Activated T-helper 17 cell treated with anti-CD3 and anti-CD28 coated beads, Interleukin-2, amount 50 U/mL, for 72 hours (primary cell): ENCODE results near the gene WDR33. TPM values are rescaled to one million over a fixed set of nuclear protein-coding genes. Genes with fewer than 3 reads are reported as not detected.

ENCODE experiments used
- ATAC-seq: fragments of 150-1000 bp; cut with Tn5 transposase; replicated peaks from 2 replicates; pipeline ENCODE4 v1.10.0; 2021; ENCODE audit warnings: mild to moderate bottlenecking, moderate library complexity
- H3K27ac Mint-ChIP-seq: one replicate; pipeline ENCODE4 v1.8.0; 2022; ENCODE audit warnings: mixed read lengths
- H3K27me3 Mint-ChIP-seq: one replicate; pipeline ENCODE4 v1.8.0; 2022; ENCODE audit warnings: mixed read lengths
- H3K36me3 Mint-ChIP-seq: one replicate; pipeline ENCODE4 v1.8.0; 2022; ENCODE audit warnings: low read depth, mild to moderate bottlenecking, mixed read lengths
- H3K4me1 Mint-ChIP-seq: one replicate; pipeline ENCODE4 v1.8.0; 2022; ENCODE audit warnings: mixed read lengths
- H3K4me3 Mint-ChIP-seq: one replicate; pipeline ENCODE4 v1.8.0; 2022; ENCODE audit warnings: mild to moderate bottlenecking, mixed read lengths
- H3K9me3 Mint-ChIP-seq: one replicate; pipeline ENCODE4 v1.8.0; 2022; ENCODE audit warnings: mixed read lengths
- total RNA-seq, 2 donors: library from RNA; stranded (reverse); gene quantifications; one replicate each; pipeline ENCODE4 v1.2.3, GENCODE V29; 2022

Gene WDR33
- total RNA-seq, 2 donors from 2014 or later: 72.6 to 80.3 TPM

- ATAC-seq: no peak
- no peaks in the 10 kb centered on the region for H3K27me3 Mint-ChIP-seq
- H3K9me3 Mint-ChIP-seq: no peaks in the 10 kb centered on the region
Observed at GRCh38 chr2:127653421-127654083, 157.4 kb downstream of the WDR33 start.

GRCh38 chr2:127652786-127653357, 158.1 kb downstream of the WDR33 start:
- Mint-ChIP-seq H3K27ac (no peak overlapping the region), H3K36me3 (no peaks in the 10 kb centered on the region)

More at GRCh38 chr2:127653421-127654083, 157.4 kb downstream of the WDR33 start:
- H3K4me1 Mint-ChIP-seq: peaks cover 4% of the 10 kb centered on the region
- H3K36me3 Mint-ChIP-seq: no peaks in the 10 kb centered on the region
- no peak overlapping the region for H3K4me3 Mint-ChIP-seq
- no peak overlapping the region for H3K27ac Mint-ChIP-seq

DNA sequence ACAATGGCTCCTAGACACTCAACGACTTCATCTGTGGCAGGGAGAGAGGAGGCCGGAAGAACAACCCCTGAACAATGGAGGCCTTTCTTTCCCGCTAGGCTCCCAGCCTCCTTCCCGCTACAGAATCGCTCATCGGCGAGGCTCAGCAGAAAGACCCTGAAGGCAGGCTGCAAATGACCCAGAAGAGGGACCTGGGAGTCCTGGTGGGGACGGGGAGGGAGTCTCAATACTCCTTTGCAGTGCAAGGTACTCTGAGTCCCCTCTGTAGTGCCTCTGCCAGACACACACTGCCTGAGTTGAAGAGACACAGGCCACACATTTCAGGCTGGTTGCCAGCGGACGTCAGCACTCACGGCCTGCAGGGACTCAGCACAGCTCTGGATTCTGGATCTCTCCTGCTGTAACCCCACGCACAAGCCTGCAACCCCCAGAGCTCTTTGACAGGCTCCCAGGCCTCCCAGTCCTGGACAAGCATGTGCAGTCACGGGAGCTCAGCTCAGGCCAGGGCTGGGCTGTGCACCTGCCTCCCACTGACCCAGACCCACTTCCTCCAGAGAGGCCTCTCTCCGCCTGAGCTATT, 158.9 kb downstream of the WDR33 start:
- ATAC-seq: no peak
- Mint-ChIP-seq H3K27me3 (no peaks in the 10 kb centered on the region), H3K36me3 (no peaks in the 10 kb centered on the region), H3K4me3 (no peak overlapping the region), H3K27ac (no peak overlapping the region), H3K9me3 (no peaks in the 10 kb centered on the region), H3K4me1 (peaks cover 4% of the 10 kb centered on the region)

More at GRCh38 chr2:127652786-127653357, 158.1 kb downstream of the WDR33 start:
- H3K9me3 Mint-ChIP-seq: no peaks in the 10 kb centered on the region
- no peaks in the 10 kb centered on the region for H3K27me3 Mint-ChIP-seq
- ATAC-seq: no peak
- peaks cover 4% of the 10 kb centered on the region for H3K4me1 Mint-ChIP-seq
- H3K4me3 Mint-ChIP-seq: no peak overlapping the region

DNA sequence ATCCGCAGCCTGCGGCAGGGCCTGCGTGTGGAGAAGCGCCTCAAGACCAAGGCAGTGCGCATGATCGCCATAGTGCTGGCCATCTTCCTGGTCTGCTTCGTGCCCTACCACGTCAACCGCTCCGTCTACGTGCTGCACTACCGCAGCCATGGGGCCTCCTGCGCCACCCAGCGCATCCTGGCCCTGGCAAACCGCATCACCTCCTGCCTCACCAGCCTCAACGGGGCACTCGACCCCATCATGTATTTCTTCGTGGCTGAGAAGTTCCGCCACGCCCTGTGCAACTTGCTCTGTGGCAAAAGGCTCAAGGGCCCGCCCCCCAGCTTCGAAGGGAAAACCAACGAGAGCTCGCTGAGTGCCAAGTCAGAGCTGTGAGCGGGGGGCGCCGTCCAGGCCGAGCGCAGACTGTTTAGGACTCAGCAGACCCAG, 159.6 kb downstream of the WDR33 start:
- no peak for ATAC-seq
- H3K4me3 Mint-ChIP-seq: no peak overlapping the region
- peaks cover 4% of the 10 kb centered on the region for H3K4me1 Mint-ChIP-seq
- H3K36me3 Mint-ChIP-seq: no peaks in the 10 kb centered on the region
- no peaks in the 10 kb centered on the region for H3K9me3 Mint-ChIP-seq
- no peak overlapping the region for H3K27ac Mint-ChIP-seq
- H3K27me3 Mint-ChIP-seq: no peaks in the 10 kb centered on the region

Other genes with a start within 250 kb of the WDR33 start
- not detected for gene GPR17, start 165.0 kb downstream of the WDR33 start, total RNA-seq
- 1 to 10 TPM; 2.4 to 4.8 TPM for gene LIMS2, start 135.6 kb downstream of the WDR33 start, total RNA-seq
- gene SFT2D3, start 109.7 kb downstream of the WDR33 start, total RNA-seq: 1 to 10 TPM; 2.5 to 2.9 TPM
- 10 to 100 TPM; 55.5 to 76.2 TPM for gene POLR2D, start 47.0 kb upstream of the WDR33 start, total RNA-seq
- 10 to 100 TPM; 13.8 to 17.6 TPM for gene AMMECR1L, start 74.8 kb upstream of the WDR33 start, total RNA-seq
- 10 to 100 TPM; 27.6 to 28.5 TPM for gene SAP130, start 216.9 kb upstream of the WDR33 start, total RNA-seq